OCI-LY1 (cell line): ENCODE results near the gene HTRA3.

Experiments used
- EZH2 ChIP-seq: fragments of 200-600 bp; sonication (generic), shearing (Covaris generic); IDR thresholded peaks from 2 replicates; pipeline ENCODE4 v1.8.0; 2017; ENCODE audit warnings: borderline replicate concordance, mixed run types, mild to moderate bottlenecking, antibody characterized with exemption, low read length, moderate library complexity, mixed read lengths
- TF ChIP-seq, protein P1 (sequence below): fragments of 200-600 bp; sonication (generic), shearing (Covaris generic); IDR thresholded peaks from 2 replicates; pipeline ENCODE4 v1.5.1; 2017; ENCODE audit warnings: mild to moderate bottlenecking, antibody characterized with exemption, low read length, moderate library complexity, mixed read lengths

DNA sequence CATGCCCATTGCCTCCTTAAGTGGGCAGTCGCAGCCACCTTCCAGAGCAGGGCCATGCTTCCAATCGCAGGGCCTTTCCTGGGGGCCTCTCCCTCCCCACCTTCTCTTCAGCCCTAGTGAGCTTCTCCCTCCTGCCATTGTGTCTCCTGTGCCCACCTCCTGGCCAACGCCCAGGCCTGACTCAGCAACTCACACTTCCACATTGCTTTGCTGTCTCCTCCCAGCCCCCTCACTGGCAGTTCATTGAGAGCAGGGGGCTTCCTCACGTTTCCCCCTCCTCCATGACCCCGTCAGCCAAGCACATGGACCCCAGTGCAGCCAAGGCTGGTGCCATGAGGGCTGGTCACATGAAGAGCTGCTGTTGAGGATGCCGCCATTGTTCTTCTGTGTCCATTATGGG lies 25.9 kb downstream of the HTRA3 start:
- TF ChIP-seq, protein P1, sequence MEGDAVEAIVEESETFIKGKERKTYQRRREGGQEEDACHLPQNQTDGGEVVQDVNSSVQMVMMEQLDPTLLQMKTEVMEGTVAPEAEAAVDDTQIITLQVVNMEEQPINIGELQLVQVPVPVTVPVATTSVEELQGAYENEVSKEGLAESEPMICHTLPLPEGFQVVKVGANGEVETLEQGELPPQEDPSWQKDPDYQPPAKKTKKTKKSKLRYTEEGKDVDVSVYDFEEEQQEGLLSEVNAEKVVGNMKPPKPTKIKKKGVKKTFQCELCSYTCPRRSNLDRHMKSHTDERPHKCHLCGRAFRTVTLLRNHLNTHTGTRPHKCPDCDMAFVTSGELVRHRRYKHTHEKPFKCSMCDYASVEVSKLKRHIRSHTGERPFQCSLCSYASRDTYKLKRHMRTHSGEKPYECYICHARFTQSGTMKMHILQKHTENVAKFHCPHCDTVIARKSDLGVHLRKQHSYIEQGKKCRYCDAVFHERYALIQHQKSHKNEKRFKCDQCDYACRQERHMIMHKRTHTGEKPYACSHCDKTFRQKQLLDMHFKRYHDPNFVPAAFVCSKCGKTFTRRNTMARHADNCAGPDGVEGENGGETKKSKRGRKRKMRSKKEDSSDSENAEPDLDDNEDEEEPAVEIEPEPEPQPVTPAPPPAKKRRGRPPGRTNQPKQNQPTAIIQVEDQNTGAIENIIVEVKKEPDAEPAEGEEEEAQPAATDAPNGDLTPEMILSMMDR, result no peak
- no peak for TF ChIP-seq EZH2
